NCI-H1105 treated with DMSO at 0.1 percent for 48 hours (cell line): ENCODE results near the gene INO80C.
A peak's percentile ranks its signal among the peaks of the same experiment; 100 is the strongest.

Experiments used
- DNase-seq: peaks from one replicate; lab custom pipeline; 2025; lab: John Stamatoyannopoulos, UW

The INO80C gene

DNA sequence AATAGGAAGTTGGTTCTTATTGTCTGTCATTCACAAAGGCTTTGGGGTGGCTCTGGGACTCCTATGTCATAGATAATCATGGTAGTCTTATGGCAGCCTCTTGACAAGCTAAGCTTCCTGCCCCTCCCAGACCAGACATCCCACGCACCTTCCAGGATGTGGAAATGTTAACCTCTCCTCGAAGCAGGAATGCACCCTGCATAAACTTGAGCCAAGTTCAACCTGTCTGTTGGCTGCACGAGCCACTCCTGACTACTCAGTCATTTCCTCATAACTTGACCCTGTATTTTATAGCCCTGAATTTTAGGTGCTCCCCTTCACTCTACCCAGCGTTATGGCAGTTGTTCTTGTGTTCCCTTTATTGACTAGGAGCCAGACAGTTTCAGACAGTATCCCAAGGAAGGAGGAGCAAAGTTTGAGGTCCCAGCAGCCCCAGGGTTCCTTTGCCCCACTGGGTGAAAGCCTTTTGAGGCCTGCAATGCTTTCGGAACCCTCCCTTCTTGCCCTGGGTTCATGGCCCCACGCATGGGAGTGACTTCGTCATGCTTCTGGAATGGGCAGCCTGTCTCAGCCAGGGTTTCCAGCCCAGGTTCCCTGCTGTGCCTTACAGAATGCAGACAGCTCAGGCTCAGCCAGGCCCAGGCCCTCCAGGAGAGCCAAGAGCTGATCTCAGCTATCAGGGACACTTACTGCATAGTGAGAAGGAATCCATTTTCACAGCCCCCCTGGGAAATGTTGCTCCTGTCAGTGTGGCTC lies 15.6 kb upstream of the INO80C start:
- DNase-seq = no peak

DNA sequence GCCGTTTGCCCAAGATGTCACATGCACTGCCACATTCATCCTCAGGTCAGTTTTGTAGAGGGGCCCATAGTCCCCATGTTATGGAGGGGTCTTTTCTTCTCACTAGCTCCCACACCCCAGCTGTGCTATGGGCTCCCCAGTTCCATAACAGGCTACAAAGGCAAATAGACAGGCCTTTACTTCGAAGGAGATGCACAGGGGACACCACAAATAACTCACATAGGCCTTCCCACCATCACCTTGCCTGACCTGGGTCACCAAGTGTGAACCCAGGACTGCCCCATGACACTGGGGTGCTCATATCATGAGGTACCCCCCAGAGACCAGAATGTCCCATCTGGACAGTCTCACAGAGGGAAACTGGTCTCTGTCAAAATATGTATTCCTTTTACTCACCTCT lies 15.0 kb upstream of the INO80C start:
- DNase-seq = no peak

- no peak for DNase-seq
Observed at GRCh38 chr18:35511833-35512232, 14.1 kb upstream of the INO80C start.

- no peak for DNase-seq
Observed at GRCh38 chr18:35511428-35511827, 13.7 kb upstream of the INO80C start.

DNA sequence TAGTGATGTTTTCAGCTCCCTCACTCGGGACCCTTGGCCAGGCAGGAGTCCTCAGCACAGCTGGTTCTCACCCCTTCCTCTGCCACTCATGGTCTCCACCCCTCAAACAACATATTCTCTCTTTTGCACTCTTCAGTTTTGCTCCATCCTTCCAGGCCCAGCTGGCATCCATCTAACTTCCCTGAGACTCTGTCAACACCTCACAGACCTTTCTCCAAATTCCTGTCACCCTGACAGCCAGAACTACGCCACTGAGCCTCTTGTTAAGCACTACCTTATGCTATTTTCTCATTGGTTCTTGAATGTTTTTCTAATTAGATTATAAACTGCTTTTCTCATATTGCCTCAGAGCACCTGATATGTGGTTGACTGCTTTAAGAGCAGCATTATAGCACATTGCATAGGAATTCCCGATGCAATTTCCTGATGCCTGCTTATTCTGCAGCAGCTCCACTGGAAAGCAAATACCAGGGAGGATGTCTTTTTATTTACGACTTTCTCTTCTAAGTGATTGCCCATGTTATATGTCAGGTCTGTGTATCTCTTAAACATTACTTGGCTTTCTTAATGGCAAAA lies 12.4 kb upstream of the INO80C start:
- no peak for DNase-seq

GRCh38 chr18:35508746-35509338 lies 11.1 kb upstream of the INO80C start:
- no peak for DNase-seq

GRCh38 chr18:35508030-35508429 lies 10.3 kb upstream of the INO80C start:
- DNase-seq = no peak

DNA sequence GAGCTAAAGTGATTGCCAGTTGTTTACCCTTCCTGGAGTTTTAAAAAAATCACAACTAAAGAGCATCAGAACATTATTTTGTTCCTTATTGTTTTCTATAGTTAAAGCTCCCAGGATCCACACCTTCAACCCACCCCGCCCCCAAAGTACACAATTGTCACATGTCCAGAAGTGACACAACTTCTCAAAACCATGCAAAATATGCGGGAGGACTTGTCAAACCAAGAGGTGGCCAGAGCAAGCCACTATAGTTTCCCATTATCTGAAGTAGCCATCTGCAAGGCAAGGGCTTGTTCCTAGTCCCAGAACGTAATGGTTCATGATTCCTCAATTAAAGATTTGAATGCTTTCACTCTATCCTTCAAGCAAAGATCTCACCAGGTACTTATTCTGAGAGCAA lies 9.9 kb upstream of the INO80C start:
- no peak for DNase-seq

GRCh38 chr18:35507192-35507591 lies 9.4 kb upstream of the INO80C start:
- DNase-seq = no peak

- no peak for DNase-seq
Observed at GRCh38 chr18:35506024-35506712, 8.4 kb upstream of the INO80C start.

DNA sequence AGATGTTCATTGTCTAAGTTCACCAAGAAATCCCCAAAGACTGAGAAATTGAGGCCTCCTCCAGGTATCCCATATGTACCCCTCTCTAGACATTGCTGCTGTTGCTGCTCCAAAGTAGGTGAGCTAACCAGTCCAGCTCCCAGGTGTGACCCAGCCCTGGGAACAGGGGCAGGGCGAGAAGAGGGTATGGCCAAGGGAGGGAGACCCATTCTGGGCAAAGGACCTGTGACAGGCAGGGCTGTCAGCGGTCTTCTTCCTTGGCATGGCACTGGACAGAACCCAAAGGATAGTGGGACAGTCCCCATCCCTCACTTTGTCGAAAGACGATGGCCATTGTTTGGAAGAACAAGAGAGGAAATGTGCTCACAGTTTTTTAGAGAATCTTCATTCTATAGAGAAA lies 7.2 kb upstream of the INO80C start:
- DNase-seq = no peak

DNA sequence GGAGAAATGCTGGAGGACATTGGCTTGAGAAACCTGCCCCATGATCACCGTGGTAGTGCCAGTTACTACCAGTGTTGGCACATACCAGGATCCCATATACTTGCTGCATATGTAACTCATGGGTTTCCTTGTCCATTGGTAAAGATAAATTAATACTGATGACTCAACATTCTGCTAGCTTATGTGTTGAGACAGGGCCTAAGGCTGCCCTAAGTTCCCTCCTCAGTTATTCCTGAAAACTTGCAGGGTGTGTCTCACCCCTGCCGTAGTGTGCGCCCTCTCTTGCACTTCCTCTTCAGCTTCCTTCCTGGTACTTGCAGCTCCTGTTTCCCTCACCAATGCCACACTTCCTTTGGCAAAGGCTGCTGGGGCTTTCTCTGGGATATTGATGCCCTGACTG lies 4.3 kb upstream of the INO80C start:
- no peak for DNase-seq

- no peak for DNase-seq
Observed at GRCh38 chr18:35501369-35501768, 3.6 kb upstream of the INO80C start.

GRCh38 chr18:35500113-35500512 lies 2.4 kb upstream of the INO80C start:
- DNase-seq = no peak

DNA sequence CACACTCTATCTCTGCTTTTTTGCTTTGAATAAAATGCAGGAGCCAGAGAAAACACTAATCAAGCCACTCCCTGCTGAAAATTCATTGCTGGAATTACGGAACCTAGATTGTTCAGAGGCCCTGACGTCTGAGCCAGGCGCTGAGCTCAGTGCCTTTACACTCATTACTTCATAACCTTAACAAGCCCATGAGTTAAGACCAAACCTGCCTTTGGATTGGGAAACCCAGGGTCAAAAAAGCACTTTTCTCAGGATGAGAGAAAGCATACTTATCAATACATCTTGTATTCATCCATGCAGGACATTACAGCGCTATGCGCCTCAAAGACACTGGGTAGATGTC lies 762 bp downstream of the INO80C start:
- DNase-seq = peak; percentile 60

- no peak for DNase-seq
Observed at GRCh38 chr18:35495536-35496314, 2.0 kb downstream of the INO80C start.

- no peak for DNase-seq
Observed at GRCh38 chr18:35494251-35495220, 3.2 kb downstream of the INO80C start.

- DNase-seq = no peak
Observed at GRCh38 chr18:35491700-35492077, 6.1 kb downstream of the INO80C start.

- DNase-seq = no peak
Observed at GRCh38 chr18:35490894-35491699, 6.7 kb downstream of the INO80C start.

DNA sequence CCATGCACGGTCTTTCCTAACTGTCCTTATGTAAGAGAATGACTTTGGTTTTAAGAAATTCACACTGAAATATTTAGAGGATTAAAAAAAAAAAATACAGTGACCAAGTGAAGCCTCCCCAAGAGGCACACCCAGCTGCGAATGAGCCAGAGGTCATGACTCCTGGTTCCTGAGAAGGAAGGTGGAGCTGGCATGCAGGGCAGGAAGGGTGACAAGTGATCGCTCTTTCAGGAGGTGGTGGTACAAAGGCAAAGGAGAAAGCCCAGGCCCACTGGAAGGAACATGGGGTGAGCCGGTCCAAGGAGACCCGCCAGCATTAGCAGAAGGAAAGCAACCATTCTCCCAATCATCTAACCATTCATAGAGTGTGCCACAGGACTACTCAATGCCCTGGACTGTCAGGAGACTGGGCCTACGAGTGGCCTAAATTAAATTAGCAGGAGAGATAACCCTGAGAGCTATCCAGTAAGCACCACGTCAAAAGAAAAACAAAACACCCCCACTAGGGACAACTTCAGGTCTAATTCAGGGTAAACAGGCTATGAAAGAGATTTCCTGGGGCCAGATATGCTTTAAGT lies 7.8 kb downstream of the INO80C start:
- no peak for DNase-seq
